HK-2 (cell line): ENCODE results near the gene LRRC8A.
"Not testable (repeated sequence)": the region's sequence is repeated elsewhere in the genome, so short reads cannot be mapped to it uniquely, and the experiment has no call there.

Source experiments
- DNase-seq: peaks from one replicate; pipeline ENCODE4 v3.0.0-alpha.2; 2018; ENCODE audit not compliant: unreplicated experiment

Gene LRRC8A

DNA sequence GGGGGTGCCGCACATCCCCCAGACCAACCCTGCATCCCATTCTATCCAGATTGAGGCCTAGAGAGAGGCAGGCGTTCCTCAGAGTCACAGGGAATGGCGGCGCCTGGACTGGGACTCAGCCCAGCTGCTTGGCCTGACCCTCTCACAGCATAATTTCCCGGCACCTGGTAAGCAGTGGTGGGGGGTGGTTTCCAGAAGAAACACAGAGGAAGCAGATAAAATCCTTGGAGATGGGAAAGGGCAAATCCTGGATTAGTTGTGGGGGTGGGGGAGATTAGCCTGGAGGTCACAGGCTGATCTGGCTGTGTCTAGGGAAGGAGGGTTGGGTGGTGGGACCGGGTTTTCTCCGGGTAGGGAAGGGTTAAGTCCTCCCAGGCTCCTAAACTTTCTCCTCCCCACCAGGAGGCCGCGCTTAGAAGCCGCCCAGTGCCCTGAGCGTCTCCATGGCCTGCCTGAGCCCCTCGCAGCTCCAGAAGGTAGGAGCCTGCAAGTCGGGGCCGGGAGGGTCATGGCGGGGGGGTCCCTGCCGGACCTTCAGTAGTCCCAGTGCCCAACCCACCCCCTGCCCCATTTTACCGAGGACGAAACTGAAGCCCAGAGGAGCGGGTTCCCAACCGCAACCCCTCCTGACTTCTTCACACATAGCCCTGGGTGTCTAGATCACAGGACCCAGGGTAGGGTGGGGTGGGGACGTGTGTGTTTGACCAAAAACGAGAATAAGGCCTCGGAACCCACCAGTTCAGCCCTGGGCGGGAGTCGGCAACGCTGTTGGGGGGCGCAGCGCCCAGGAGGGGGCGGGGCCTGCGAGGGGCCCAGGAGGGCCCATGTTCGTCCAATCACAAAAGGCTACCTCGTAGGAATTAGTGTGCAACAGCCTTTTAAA lies 40.2 kb downstream of the LRRC8A start:
- no peak for DNase-seq

DNA sequence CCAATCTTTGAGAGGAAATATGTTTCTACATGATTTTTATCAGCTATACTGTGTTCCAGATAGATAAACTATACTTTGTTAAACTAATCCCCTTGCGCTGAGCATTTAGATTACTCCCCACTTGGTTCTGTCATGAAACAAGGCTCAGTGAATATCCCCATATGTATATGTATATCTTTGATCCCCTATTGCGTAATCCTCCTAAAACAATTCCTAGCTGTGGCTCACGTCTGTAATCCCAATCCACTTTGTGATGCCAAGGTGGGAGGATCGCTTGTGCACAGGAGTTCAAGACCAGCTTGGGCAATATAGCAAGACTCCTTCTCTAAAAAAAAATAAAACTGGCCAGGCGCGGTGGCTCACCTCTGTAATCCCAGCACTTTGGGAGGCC lies 41.6 kb downstream of the LRRC8A start:
- no peak for DNase-seq

DNA sequence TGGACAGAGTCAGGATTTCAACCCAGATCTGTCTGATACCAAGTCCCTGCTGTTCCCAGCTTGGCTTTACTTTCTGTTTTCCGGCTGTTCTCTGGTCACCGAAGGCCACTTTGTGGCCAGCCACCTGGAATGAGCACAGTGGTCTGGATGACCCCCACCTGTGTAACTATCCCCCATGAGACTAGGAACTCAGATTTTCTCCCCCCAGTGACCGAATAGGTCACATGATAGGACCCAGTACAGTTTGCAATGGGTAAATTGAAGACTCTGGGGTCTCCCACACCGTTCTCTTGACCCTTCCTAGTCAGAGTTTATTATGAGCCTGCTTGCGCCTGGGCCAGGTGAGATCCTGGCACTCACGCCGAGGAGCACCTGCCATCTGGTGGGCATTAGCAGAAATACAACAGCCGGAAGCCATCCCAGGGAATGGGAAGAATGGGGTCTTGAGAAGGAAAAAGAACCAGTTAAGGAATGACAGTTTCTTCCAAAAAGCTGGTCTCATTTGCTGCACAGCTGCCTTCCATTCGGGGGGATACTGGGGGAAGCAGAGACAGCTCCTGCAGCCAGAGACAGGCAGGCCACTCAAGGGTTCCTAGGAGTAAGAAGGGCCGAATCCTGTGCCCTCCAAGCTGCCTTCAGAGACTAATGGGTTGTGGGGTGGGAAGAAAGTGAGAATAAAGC lies 45.9 kb downstream of the LRRC8A start:
- DNase-seq, result peak; percentile 64

DNA sequence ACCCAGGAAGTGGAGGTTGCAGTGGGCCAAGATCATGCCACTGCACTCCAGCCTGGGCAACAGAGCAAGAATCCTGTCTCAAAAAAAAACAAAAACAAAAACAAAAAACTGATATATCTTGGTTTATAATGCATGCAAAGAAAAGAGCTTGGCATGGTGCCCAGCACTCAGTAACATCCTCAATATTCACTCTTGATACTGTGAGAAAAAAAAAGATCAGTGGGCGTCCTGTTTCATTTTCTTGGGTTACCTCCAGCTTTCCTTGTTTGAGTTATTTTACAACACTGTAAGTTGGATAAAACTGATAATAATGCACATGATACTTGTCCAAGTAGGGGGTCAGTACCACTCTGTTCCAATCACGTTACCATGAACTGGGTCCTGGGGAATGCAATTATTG lies 46.7 kb downstream of the LRRC8A start:
- no peak for DNase-seq

DNA sequence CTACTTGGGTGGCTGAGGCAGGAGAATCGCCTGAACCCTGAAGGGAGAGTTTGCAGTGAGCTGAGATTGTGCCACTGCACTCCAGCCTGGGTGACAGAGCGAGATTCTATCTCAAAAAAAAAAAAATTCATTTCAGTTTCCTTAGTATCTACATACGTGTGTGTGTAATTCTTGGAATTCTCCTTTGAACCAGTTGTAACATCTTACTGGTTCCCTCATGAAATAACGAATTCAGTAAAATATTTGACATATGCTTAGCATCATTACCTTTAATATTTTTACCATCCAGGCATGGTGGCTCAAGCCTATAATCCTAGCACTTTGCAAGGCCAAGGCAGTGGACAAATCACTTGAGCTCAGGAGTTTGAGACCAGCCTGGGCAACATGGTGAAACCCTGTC lies 47.6 kb downstream of the LRRC8A start:
- DNase-seq, result no peak

DNA sequence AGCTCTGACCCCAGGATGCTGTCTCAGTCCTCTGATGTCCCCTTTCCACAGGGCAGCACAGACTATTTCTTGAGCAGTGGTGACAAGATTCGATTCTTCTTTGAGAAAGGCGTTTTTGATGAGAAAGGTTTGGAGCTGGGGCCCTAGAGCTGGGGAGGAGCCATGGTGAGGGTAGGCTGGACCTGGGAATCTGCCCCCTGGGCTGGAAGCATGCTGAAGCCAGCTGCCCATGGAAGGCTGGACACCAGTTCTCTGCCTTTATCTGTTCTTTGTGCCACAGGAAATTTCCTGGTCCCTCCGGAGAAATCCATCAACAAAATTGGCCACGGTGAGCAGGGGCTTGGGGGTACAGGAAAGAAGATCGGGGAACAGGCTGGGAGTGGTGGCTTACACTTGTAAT lies 51.8 kb downstream of the LRRC8A start:
- DNase-seq, result no peak

DNA sequence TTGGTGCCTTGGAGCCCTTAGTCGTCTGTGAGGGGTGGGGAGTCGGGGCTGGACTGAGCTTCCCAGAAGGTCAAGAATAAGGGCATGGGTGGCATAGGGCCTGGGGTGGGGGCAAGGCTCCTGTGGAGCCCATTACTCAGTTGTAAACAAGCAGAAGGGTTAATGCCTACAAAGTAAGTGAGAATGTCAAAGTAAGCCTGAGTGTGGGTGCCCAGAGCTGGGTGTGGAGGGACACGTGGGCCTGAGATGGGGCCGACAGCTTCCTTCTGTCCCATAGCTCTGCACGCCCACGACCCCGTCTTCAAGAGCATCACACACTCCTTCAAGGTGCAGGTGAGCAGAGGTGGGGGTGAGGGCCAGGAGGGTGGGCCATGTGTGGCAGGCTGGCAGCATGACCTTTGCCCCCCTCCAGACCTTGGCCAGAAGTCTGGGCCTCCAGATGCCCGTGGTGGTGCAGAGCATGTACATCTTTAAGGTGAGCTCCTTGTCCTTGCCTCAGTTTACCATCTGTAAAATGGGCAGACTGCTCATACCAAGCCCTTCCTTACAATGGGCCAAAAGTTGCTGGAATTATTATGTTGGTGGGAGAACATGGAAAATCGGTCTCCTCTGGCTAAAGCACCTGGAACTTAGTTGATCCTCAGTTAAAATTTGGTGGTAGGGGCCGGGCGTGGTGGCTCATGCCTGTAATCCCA lies 54.4 kb downstream of the LRRC8A start:
- DNase-seq, result no peak

DNA sequence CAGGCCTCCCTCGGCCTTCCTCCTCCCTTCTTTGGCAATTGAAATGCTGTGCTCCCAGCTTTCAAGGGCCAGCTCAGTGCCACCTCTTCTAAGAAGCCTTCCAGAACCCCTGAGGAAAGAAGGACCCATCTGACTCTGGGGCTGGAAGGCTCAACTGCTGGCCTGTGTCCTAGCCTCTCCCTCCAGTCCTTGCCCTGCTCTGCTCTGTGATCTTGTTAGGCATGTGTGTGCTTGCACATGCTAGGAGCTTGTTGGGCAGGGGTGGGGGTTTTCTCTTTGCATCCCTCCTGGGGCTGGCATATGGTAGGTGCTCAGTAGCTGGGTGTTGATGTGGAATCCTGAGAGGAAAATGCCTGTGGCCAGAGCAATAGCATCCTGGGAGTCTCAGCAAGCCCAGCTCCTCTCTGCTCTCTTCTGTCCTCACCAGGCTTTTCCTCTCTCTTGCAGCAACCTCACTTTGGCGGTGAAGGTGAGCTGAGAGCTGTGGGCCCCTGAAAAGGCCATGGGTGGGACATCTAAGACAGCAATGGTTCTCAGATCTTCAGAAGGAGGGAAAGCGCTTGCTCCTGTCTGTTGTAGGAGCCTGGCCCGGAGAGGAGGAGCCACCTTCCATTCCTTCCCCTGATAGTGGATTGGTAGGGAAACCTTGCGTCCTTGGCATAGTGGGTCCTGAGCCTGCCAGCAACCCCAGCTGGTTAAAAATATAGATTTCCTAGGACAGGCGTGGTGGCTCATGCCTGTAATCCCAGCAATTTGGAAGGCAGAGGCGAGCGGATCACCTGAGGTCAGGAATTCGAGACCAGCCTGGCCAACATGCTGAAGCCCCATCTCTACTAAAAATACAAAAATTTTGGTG lies 55.6 kb downstream of the LRRC8A start:
- DNase-seq, result no peak

DNA sequence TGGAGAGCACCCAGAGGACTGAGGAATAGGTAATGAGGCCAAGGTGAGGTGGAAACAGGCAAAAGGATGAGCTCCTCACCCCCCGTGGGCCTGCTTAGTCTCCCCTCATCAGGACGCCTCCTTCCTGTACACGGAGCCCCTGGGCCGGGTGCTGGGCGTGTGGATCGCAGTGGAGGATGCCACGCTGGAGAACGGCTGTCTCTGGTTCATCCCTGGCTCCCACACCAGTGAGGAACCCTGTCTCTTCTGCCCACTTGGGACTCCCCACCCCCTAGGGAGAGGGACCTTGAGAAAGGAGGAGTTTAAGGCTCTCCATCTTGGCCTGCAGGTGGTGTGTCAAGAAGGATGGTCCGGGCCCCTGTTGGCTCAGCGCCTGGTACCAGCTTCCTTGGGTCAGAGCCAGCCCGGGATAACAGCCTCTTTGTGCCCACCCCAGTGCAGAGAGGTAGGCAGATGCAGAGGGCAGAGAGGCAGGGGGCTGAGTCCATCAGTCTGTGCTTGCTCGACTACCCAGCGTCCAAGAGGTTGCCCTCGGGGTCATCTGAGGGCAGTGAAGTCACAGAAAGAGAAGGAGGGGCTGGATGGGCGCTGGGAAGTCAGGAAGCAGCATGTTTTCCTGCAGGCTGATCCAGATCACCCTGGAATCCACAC lies 58.5 kb downstream of the LRRC8A start:
- no peak for DNase-seq

DNA sequence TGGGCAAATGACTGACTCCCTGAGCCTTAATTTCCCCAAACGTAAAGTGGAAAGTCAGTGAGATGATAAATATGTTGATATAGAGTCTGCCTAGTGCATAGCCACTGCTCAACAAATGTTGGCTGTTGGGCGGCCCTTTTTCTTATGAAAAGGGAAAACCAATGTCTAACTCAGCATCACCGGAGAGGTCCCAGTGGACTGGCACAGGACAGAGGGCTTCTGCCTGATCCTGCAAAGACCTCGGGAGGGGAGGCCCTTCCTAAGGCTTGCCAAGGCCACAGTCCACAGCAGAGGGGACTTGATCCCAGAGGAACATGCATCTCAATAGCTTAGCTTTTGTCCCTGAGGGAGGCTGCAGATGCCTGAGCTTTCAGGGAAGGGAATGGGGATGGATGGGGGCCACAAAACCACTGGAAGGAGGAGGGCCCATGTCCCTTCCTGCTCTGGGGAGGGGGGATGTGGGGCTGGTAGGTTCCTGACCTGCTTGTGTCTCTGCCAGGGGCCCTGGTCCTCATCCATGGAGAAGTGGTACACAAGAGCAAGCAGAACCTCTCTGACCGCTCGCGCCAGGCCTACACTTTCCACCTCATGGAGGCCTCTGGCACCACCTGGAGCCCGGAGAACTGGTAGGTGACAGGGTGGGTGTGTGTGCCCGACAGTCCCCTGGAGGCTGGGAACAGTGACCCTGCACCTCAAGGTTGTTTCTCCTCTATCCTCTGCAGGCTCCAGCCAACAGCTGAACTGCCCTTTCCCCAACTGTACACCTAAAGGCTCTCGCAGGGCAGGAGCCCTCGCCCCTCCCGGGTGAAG lies 59.2 kb downstream of the LRRC8A start:
- DNase-seq, result no peak

DNA sequence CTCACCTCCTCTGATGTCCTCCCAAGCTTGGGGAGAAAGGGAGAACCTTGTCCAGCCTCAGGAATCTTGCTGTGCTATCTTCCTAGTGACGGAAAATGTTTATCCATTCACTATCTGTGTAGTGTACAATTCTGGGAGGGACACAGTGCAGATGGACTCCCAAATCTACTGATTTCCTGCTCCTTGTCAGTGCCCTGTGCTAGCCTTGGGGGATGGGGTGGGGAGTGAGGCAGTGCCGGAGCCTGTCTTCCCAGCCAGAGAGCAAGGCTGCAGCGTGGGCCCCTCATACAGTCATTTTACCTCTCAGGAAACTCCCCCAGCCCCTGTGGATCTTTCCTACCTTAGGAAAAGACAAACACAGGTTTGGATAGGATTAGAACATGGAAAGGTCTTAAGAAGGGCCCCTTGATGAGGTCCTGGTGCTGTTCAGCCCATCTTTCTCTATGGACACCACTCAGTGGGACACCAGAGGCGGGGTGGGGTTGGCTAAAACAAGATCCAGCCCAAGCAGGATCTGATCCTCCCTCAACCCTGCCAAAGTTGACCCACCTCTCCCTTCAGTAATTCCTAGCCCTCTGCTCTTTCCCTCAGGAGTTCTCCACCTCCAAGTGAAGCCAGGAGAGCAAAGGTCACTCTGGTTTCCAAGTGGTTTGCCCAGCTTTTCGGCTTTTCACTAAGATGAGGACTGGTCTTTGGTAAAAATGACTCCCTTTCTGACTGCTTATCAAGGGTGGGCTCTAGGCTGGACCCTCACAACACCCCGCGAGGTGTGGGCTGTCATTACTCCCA lies 62.1 kb downstream of the LRRC8A start:
- DNase-seq, result no peak

DNA sequence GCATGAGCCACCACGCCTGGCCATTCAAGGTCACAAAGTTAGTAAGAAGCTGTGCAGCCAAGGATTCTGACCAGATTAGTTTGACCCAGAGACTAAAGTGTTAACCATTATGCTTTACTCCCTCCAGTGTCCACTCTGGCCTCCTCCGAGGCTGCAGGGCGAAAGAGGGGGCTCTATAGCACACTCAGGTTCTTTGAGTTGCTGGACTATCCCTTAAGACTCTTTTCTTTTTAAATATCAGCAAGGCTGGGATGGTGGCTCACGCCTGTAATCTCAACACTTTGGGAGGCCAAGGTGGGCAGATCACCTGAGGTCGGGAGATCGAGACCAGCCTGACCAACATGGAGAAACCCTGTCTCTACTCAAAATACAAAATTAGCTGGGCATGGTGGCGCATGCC lies 63.0 kb downstream of the LRRC8A start:
- not testable (repeated sequence) for DNase-seq

DNA sequence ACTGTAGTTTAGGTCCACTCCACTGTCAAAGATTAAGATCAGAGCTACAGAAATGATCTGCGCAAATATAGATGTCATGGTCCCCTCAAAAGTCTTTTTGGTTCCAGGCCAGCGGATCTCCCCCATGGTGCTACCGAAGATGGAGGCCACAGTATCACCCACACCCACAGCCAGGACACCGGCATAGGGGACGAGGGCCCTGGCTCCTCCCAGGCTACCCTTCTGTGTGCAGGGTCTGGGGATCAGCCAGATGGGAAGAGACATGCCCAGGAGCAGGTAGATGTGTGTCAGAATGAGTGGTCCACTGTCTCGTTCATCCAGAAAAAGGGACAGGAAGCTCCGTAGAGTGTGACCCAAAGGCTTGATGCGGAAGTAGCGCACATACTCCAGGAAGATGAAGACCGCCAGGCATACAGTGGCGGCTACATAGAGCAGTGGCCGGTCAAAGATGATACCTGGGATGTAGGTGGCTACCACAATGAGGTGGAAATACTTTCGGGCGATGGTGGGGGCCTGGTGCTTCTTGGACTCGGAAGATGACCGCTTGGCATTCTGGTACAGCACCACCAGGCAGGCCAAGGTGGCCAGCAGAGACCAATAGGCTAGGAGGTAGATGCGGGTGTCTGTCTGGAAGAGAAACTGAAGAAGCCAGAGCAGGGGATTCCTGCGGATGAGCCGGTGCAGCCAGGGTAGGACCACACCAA lies 64.0 kb downstream of the LRRC8A start:
- DNase-seq, result no peak

DNA sequence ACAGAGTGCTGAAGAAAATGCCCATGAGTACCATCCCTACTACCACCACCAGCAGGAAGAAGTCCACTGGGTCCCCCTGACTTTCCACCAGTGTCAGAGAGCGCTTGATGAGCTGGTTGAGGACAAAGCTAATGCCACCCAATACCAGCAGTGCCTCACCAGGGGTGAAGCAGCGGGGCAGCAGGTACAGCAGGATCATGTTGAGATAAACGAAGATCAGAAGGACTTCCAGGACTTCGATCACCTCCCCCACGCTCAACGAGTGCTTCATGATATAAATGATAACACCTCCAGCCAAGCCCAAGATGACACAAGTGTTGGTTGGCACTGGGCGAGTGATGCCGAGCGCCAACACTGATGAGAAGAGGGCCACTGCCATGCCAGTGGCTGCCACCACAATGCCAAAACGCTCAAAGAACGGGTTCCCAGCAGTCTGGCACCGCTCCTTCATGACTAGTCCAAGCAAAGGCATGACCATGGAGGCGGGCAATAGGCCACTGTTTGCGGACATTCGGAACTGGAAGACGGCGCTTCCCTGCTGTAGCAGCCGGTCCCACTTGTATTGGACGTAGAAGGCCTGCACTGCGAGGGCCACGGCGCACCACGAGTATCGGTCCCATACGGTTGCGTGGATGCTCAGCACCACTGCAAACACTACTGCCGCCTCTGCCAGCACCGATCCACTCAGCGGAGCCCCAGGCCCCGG lies 64.8 kb downstream of the LRRC8A start:
- no peak for DNase-seq

DNA sequence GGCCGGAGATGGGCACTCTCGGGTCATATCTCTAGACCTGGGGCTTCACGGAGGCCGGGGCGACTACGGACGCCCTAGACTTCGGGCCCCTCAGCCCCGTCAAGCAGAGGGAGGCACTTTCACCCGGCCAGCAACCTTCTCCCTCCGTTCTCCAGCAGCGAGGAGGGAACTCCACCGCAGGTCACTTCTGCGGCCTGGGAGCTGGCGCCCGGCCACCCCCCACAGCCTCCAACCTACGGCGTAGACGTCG lies 65.3 kb downstream of the LRRC8A start:
- DNase-seq, result no peak

DNA sequence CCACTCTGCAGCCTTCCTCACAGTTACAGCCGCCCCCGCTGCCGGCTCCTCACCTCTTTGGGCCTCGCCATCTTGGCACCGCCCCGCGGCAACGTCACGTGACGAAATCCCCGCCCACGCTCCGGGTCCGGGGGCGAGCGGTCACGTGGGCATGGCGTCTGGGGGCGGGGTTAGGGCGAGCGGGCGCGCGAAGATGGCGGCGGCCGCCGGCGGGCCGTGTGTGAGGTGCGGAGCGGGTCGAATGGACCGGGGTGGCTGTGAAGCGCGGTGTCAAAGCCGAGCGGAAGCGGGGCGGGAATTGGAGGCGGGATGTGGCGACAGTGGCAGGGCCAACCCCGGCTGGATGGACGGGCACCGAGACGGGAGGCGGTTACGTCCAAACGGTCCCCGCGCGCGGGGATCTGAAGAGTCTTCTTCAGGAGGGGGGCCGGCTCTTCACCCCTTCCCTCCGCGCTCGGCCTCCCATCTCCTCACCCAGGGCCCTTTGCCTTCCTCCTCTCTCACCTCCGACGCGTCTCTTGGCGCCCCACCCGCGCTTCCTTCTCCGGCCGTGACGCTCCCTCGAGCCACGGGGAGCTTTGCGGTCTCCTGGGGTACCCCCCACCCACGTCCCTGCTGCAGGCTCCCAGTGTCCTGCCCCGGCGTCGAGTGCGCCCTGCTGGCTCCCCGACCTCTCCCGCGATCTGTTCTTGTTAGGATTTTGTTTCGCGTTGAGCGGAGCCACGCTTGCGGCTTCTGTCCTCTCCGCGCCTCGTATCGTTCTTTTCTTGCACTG lies 65.8 kb downstream of the LRRC8A start, which contains the start of the genes DOLK and NUP188:
DOLK (minus strand) TSS at position 77 of the 775 bp plus-strand sequence. CDS start 300 bp downstream, outside the sequence.
NUP188 (plus strand) TSS at position 173 of the 775 bp plus-strand sequence; CDS start at position 194, 21 bp downstream.
- DNase-seq, result peak; percentile 97

DNA sequence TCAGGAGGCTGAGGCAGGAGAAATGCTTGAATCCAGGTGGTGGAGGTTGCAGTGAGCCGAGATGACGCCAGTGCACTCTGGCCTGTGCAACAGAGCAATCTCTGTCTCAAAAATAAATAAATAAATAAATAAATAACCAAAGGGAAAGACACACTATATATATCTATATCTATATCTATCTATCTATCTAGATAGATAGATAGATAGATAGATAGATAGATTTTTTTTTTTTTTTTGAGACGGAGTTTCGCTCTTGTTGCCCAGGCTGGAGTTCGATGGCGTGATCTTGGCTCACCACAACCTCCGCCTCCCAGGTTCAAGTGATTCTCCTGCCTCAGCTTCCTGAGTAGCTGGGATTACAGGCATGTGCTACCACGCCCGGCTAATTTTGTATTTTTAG lies 79.5 kb downstream of the LRRC8A start:
- DNase-seq, result not testable (repeated sequence)
